Measurements from ENCODE around the gene WNT5B.
"Not testable (repeated sequence)": the region's sequence is repeated elsewhere in the genome, so short reads cannot be mapped to it uniquely, and the experiment has no call there.

WNT5B gene

DNA sequence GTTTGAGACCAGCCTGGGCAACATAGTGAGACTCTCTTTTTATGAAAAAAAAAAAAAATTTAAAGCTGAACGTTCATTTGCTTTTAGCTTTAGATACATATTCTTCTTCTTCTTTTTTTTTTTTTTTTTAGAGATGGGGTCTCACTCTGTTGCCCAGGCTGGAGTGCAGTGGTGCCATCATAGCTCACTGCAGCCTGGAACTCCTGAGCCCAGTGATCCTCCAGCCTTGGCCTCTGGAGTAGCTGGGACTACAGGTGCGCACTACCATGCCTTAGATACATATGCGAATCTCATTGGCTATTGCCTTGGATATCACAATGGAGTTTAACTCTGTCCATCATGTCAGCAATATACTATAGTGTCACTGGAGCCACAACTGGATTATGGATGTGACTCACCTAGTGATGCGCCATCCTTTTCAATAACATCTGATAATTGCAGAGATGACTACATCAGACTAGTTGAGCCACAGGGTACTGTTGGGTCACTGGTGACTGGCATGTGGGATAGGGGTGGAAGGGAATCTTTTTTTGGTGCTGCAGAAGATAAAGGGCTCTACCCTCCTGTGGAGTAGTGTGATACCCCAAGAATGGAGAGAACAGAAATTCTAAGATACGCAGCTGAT lies 59.2 kb downstream of the WNT5B start:
- TF ChIP-seq, protein P1, sequence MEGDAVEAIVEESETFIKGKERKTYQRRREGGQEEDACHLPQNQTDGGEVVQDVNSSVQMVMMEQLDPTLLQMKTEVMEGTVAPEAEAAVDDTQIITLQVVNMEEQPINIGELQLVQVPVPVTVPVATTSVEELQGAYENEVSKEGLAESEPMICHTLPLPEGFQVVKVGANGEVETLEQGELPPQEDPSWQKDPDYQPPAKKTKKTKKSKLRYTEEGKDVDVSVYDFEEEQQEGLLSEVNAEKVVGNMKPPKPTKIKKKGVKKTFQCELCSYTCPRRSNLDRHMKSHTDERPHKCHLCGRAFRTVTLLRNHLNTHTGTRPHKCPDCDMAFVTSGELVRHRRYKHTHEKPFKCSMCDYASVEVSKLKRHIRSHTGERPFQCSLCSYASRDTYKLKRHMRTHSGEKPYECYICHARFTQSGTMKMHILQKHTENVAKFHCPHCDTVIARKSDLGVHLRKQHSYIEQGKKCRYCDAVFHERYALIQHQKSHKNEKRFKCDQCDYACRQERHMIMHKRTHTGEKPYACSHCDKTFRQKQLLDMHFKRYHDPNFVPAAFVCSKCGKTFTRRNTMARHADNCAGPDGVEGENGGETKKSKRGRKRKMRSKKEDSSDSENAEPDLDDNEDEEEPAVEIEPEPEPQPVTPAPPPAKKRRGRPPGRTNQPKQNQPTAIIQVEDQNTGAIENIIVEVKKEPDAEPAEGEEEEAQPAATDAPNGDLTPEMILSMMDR (IDR thresholded peaks at IDR 0.05; ENCODE audit: borderline replicate concordance, insufficient read depth, low read depth, low read length), result no peak
- no peak overlapping the region for H3K4me3 ChIP-seq (ENCODE audit: low read depth, low read length)

DNA sequence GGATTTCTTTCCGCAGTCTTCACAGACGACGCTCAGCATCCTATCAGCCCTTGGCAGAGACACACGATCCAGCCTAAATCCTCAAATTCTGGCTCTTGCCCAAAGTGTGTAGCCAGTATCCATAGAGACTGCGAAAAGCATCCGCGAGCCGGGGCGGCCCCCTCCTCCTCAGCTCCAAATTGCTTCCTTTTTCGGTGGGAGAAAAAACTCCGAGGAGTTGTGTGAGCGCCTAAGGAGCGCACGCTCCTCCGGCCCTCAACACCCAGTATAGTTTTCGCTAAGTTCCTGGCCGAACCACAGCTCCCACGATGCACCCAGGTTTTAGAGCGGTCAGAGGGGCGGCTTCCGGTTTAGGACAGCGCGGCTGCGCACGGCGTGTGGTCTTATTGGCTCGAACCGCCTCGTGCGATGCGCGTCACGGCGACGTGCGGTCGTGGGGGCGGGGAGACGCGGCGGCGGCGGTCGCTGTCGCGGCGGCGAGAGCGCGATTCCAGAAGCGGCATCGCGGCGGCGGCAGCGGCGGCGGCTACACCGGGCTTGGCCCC lies 61.6 kb downstream of the WNT5B start, which contains the start of gene ADIPOR2:
TSS of gene ADIPOR2 (plus strand) at position 493 of the 545 bp plus-strand sequence. CDS start 63,274 bp downstream, outside the sequence.
- H3K4me3 ChIP-seq (ENCODE audit: low read depth, low read length), result peak within 1 kb of the TSS; percentile 99
- TF ChIP-seq, protein P1 (IDR thresholded peaks at IDR 0.05; ENCODE audit: borderline replicate concordance, insufficient read depth, low read depth, low read length), result no peak

DNA sequence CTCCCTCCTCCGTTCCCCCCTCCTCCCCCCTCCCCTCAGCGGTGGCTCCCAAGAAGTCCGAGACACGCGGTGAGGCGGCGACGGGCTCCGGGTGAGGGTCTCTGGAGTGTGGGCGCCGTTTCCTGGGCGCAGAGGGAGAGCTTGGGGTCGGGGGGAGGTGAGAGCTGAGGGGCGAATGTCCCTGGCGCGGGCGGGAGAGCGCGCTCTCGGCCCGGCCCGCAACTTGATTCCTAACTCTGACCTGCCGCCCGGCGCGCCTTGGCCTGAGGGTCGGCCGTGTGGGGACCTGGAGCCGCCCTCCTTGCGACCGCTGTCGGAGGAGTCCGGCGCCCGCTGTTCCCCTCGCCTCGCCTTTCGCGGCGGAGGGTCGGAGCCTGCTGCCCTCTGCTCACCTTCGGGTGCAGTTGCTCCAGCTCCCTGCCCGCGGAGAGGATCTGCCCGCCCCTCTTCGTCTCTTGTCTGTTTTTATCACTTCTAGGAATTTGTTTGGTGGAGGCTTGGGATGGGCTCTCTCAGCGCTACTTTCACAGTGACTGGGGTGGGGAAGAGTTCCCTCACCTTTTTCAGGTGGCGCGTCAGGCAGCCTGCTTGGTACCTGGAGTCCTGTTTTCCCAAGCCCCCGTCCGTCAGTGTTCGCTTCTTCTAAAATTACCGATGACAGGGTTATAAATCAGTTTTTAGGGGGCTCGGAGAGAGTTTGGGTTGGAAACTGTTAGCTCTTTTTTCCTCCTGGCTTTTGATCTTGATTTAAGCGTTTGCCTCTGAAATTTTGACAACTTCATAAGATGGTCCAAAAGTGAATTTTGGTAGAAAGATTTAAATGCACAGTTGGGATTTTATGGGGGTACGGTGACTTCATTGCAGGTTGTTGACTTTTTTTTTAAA lies 62.3 kb downstream of the WNT5B start:
- TF ChIP-seq, protein P1 (IDR thresholded peaks at IDR 0.05; ENCODE audit: borderline replicate concordance, insufficient read depth, low read depth, low read length), result no peak
- H3K4me3 ChIP-seq (ENCODE audit: low read depth, low read length), result peak overlapping the region; percentile 99

DNA sequence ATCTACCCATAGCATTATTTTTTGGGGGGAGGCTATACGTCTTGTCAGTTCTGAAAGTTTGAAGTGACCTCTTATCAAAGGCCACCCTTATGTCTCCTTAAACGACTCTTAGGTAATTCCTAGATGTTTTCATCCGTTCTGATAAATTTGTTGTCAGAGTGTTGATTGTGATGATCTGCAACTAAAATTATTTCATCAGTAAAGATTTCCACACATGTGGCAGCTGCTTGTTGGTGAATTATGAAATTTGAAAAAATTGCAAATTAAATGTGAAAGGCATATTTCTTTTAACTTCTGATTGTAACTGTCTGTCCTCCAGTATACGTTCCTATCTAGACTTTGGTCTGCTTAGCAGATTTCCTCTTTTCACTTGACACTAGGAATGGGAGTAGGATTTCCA lies 63.2 kb downstream of the WNT5B start:
- H3K4me3 ChIP-seq (ENCODE audit: low read depth, low read length), result peak overlapping the region; percentile 99
- TF ChIP-seq, protein P1 (IDR thresholded peaks at IDR 0.05; ENCODE audit: borderline replicate concordance, insufficient read depth, low read depth, low read length), result no peak

DNA sequence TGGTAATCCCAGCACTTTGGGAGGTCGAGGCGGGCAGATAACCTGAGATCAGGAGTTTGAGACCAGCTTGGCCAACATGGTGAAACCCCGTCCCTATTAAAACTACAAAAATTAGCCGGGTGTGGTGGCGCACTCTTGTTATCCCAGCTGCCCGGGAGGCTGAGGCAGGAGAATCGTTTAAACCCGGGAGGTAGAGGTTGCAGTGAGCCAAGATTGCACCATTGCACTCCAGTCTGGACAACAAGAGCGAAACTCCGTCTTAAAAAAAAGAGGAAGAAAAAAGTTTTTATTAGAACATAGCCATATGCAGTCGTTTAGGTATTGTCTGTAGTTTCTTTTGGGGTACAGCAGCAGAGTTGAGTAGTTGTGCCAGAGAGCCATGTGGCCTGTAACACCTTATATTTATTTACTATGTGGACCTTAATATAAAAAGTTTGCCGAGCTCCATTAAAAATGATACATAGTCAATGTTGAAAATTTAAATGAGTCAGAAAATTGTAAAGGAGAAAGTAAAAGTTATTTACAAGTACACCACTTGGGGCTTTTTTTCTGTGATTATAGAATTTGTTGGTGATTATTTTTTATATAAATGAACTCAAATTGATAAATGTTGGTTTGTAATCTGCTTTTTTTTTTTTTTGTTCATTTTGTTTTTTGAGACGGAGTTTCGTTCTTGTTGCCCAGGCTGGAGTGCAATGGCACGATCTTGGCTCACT lies 64.0 kb downstream of the WNT5B start:
- peak overlapping the region; percentile 15 for H3K4me3 ChIP-seq (ENCODE audit: low read depth, low read length)
- TF ChIP-seq, protein P1 (IDR thresholded peaks at IDR 0.05; ENCODE audit: borderline replicate concordance, insufficient read depth, low read depth, low read length), result no peak

DNA sequence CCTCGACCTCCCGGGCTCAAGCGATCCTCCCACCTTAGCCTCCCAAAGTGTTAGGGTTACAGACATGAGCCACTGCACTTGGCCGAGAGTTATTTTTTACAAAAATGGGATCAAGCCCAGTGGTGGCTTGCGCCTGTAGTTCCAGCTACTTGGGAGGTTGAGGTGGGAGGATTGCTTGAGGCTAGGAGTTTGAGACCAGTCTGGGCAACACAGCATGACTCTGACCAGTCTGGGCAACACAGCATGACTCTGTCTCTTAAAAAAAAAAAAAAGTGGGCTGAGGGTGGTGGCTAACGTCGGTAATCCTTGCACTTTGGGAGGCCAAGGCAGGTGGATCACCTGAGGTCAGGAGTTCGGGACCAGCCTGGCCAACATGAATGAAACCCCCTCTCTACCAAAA lies 66.1 kb downstream of the WNT5B start:
- not testable (repeated sequence) for H3K4me3 ChIP-seq (ENCODE audit: low read depth, low read length)

Data from GM12875 (cell line).